CD4-positive, alpha-beta T cell treated with Interleukin-15 for 4 hours (primary cell): ENCODE data around the gene CFLAR.
"Not testable (repeated sequence)": the region's sequence is repeated elsewhere in the genome, so short reads cannot be mapped to it uniquely, and the experiment has no call there.

Experiments
- DNase-seq: peaks from one replicate; pipeline ENCODE4 v3.0.0-alpha.2; 2020; ENCODE audit warnings: low spot score

CFLAR gene

GRCh38 chr2:201149064-201149820, 33.3 kb downstream of the CFLAR start:
- no peak for DNase-seq

GRCh38 chr2:201149821-201150165, 33.8 kb downstream of the CFLAR start:
- DNase-seq, result not testable (repeated sequence)

- DNase-seq, result no peak
Observed at GRCh38 chr2:201150454-201151020, 34.6 kb downstream of the CFLAR start.

- no peak for DNase-seq
Observed at GRCh38 chr2:201151127-201151981, 35.4 kb downstream of the CFLAR start.

GRCh38 chr2:201152517-201152916, 36.6 kb downstream of the CFLAR start:
- DNase-seq, result no peak

- DNase-seq, result no peak
Observed at GRCh38 chr2:201152999-201153815, 37.2 kb downstream of the CFLAR start.

GRCh38 chr2:201154615-201155399, 38.8 kb downstream of the CFLAR start:
- DNase-seq, result no peak

GRCh38 chr2:201156036-201156435, 40.1 kb downstream of the CFLAR start:
- no peak for DNase-seq

GRCh38 chr2:201156640-201157039, 40.7 kb downstream of the CFLAR start:
- DNase-seq, result no peak

- DNase-seq, result no peak
Observed at GRCh38 chr2:201157694-201158093, 41.7 kb downstream of the CFLAR start.

- peak; percentile 69 for DNase-seq
Observed at GRCh38 chr2:201158111-201158929, 42.4 kb downstream of the CFLAR start.

GRCh38 chr2:201164166-201164565, 48.2 kb downstream of the CFLAR start:
- no peak for DNase-seq

GRCh38 chr2:201167546-201167945, 51.6 kb downstream of the CFLAR start:
- DNase-seq, result no peak

GRCh38 chr2:201168496-201168895, 52.5 kb downstream of the CFLAR start:
- not testable (repeated sequence) for DNase-seq

- DNase-seq, result no peak
Observed at GRCh38 chr2:201171259-201171814, 55.4 kb downstream of the CFLAR start.

- no peak for DNase-seq
Observed at GRCh38 chr2:201172279-201172678, 56.3 kb downstream of the CFLAR start.

- DNase-seq, result no peak
Observed at GRCh38 chr2:201174687-201175086, 58.7 kb downstream of the CFLAR start.

- no peak for DNase-seq
Observed at GRCh38 chr2:201176081-201176481, 60.1 kb downstream of the CFLAR start.

- no peak for DNase-seq
Observed at GRCh38 chr2:201180010-201180409, 64.0 kb downstream of the CFLAR start.
